HepG2 (cell line): ENCODE results near the gene SCP2. TPM values are rescaled to one million over a fixed set of nuclear protein-coding genes. Genes with fewer than 3 reads are reported as not detected.

Experiments used
- ATAC-seq: fragments of 200-7000 bp; cut with Tn5 transposase; 3 replicates; pipeline ENCODE4 v1.9.1; 2020; ENCODE audit warnings: mild to moderate bottlenecking, moderate library complexity
- BruUV-seq: library from RNA; stranded (reverse); fragments of 400-500 nt; replicated peaks from 2 replicates; lab custom pipeline; 2021; lab: Mats Ljungman, UMichigan
- CTCF ChIA-PET: fragments of 300-600 bp; formaldehyde crosslinking; extraction: SDS; loops from one replicate; lab custom pipeline; 2021; ENCODE audit warnings: low total read pairs, inconsistent platforms, low intra/inter-chr PET ratio; lab: Yijun Ruan, JAX
- POLR2A ChIA-PET: fragments of 350-600 bp; sonication (Branson Sonifier 250); formaldehyde crosslinking; loops from one replicate; lab custom pipeline; 2020; ENCODE audit warnings: antibody characterized with exemption, inconsistent platforms; lab: Yijun Ruan, JAX
- DNase-seq: peaks from one replicate; pipeline ENCODE4 v3.0.0-alpha.2; 2015; ENCODE audit warnings: low spot score
- FAIRE-seq: peaks from 3 replicates; lab custom pipeline; 2011; peaks lifted over from hg19 to GRCh38; lab: Jason Lieb, UNC
- H2AFZ ChIP-seq: one replicate; pipeline ENCODE4 v1.6.1; 2011; ENCODE audit warnings: low read length, inconsistent platforms
- H3K27ac ChIP-seq: fragments of 300-600 bp; 3 replicates; pipeline ENCODE4 v1.8.0; 2011; ENCODE audit warnings: mixed run types, mild to moderate bottlenecking, mixed read lengths, low read length, inconsistent platforms; ENCODE audit not compliant: insufficient read depth; ENCODE audit errors: extremely low read length
- H3K27me3 ChIP-seq, 2 experiments: fragments of 200-600 bp in 1 of 2; 2 replicates in 1 of 2; 3 replicates in 1 of 2; pipeline versions ENCODE4 v1.6.0 to v1.8.0; 2011; ENCODE audit warnings: low read length in 2 of 2, mild to moderate bottlenecking in 2 of 2, moderate library complexity in 2 of 2, inconsistent platforms in 1 of 2; ENCODE audit not compliant: insufficient read depth in 2 of 2, control insufficient read depth in 1 of 2
- H3K36me3 ChIP-seq, 2 experiments: fragments of 200-600 bp in 1 of 2; replicated peaks in 1 of 2; 2 replicates in 1 of 2; 3 replicates in 1 of 2; pipeline versions ENCODE4 v1.5.1 to v1.8.0; 2011; ENCODE audit warnings: low read length in 2 of 2, inconsistent platforms in 1 of 2; ENCODE audit not compliant: insufficient read depth in 2 of 2, control insufficient read depth in 1 of 2
- H3K4me1 ChIP-seq: 2 replicates; pipeline ENCODE4 v1.5.1; 2012; ENCODE audit warnings: low read length, inconsistent platforms; ENCODE audit not compliant: insufficient read depth
- H3K4me2 ChIP-seq: 2 replicates; pipeline ENCODE4 v1.6.0; 2011; ENCODE audit warnings: low read depth, low read length, inconsistent platforms
- H3K4me3 ChIP-seq, 3 experiments: fragments of 200-600 bp in 1 of 3; sonication (generic), shearing (Covaris generic) in 1 of 3; replicated peaks in 1 of 3; 2 replicates each; pipeline ENCODE4 v1.5.1; 2011 to 2016; ENCODE audit warnings: low read length in 3 of 3, inconsistent platforms in 2 of 3, low read depth in 2 of 3, mild to moderate bottlenecking in 2 of 3, control low read depth in 1 of 3, mixed read lengths in 1 of 3; ENCODE audit not compliant: insufficient read depth in 1 of 3
- H3K79me2 ChIP-seq: one replicate; pipeline ENCODE4 v1.6.1; 2011; ENCODE audit warnings: low read length, inconsistent platforms; ENCODE audit not compliant: insufficient read depth
- H3K9ac ChIP-seq: 2 replicates; pipeline ENCODE4 v1.6.0; 2011; ENCODE audit warnings: mild to moderate bottlenecking, low read depth, low read length, inconsistent platforms; ENCODE audit not compliant: insufficient read depth
- H3K9me3 ChIP-seq: 2 replicates; pipeline ENCODE4 v1.5.1; 2012; ENCODE audit warnings: mild to moderate bottlenecking, low read length
- H4K20me1 ChIP-seq: 2 replicates; pipeline ENCODE4 v1.6.0; 2011; ENCODE audit warnings: inconsistent platforms, mild to moderate bottlenecking, low read length, moderate library complexity; ENCODE audit not compliant: insufficient read depth
- ARNTL ChIP-seq: sonication (generic); formaldehyde crosslinking; IDR thresholded peaks from 2 replicates; pipeline ENCODE4 v1.4.0; 2020; ENCODE audit warnings: mild to moderate bottlenecking, missing genetic modification reagents
- CHD2 ChIP-seq: IDR thresholded peaks from 2 replicates; pipeline ENCODE4 v1.6.1; 2011; ENCODE audit warnings: low read depth, low read length, improper control_type of control experiment
- ELF1 ChIP-seq: sonication (generic); formaldehyde crosslinking; IDR thresholded peaks from 2 replicates; pipeline ENCODE4 v1.4.0; 2020; ENCODE audit warnings: missing genetic modification reagents
- KLF15 ChIP-seq: sonication (generic); formaldehyde crosslinking; IDR thresholded peaks from 2 replicates; pipeline ENCODE4 v1.8.1; 2023; ENCODE audit warnings: borderline replicate concordance, mild to moderate bottlenecking, inconsistent platforms, missing genetic modification reagents, mixed read lengths
- MZF1 ChIP-seq: sonication (generic); formaldehyde crosslinking; IDR thresholded peaks from 2 replicates; pipeline ENCODE4 v1.8.1; 2023; ENCODE audit warnings: mild to moderate bottlenecking, missing genetic modification reagents, borderline replicate concordance
- RFXAP ChIP-seq: sonication (generic); formaldehyde crosslinking; IDR thresholded peaks from 2 replicates; pipeline ENCODE4 v1.4.0; 2020; ENCODE audit warnings: missing genetic modification reagents, borderline replicate concordance
- SALL1 ChIP-seq: sonication (generic); formaldehyde crosslinking; IDR thresholded peaks from 2 replicates; pipeline ENCODE4 v1.8.0; 2022; ENCODE audit warnings: mild to moderate bottlenecking, missing genetic modification reagents
- ZNF543 ChIP-seq: sonication (generic); formaldehyde crosslinking; IDR thresholded peaks from 2 replicates; pipeline ENCODE4 v1.4.0; 2020; ENCODE audit warnings: mild to moderate bottlenecking, missing genetic modification reagents
- WGBS: methylation state at CpG from one replicate; pipeline ENCODE4 v1.1.6; 2017; ENCODE audit warnings: low lambda C conversion rate; 5-methylcytosine and 5-hydroxymethylcytosine counted together
- in situ Hi-C: cut with HindIII; loops from 2 replicates; pipeline ENCODE4 v1.10.0; 2017; ENCODE audit warnings: low pct_unique_long_range_greater_than_20kb; ENCODE audit not compliant: extremely low pct_ligation_motif_present
- intact Hi-C: fragments of 100-400 bp; cut with micrococcal nuclease; formaldehyde crosslinking; loops from one replicate; pipeline ENCODE4 v1.10.0; 2022; ENCODE audit not compliant: unreplicated experiment
- polyA plus RNA-seq, 8 experiments: library from polyadenylated mRNA; depleted of rRNA in 3 of 8; stranded (reverse) in 7 of 8; unstranded in 1 of 8; fragments of >200 nt; fragmentation: Illumina TruSeq in 4 of 8; extraction: Trizol in 4 of 8; gene quantifications; 2 replicates each; pipeline versions ENCODE4 v1.2.1 to v1.2.3, GENCODE V29; 2011 to 2016; ENCODE audit warnings: low read depth in 4 of 8, missing spikeins in 1 of 8, mixed read lengths in 1 of 8; ENCODE audit not compliant: insufficient read depth in 1 of 8
- total RNA-seq, 5 experiments: library from RNA; depleted of rRNA; stranded (reverse); fragments of >200 nt; fragmentation: Illumina TruSeq; extraction: Trizol; gene quantifications; 2 replicates each; pipeline ENCODE4 v1.2.3, GENCODE V29; 2016; ENCODE audit warnings: low read depth in 1 of 5
- TF ChIP-seq, protein P1 (sequence below): IDR thresholded peaks from 2 replicates; pipeline ENCODE4 v1.6.1; 2018; ENCODE audit warnings: missing genetic modification reagents, mild to moderate bottlenecking, missing compliant biosample characterization

SCP2 gene
- total and polyA plus RNA-seq, 2 of the 13 experiments (the other 11 are each of a cell fraction or from before 2014, with no cell fraction given) = 59.0 to 133 TPM

DNA sequence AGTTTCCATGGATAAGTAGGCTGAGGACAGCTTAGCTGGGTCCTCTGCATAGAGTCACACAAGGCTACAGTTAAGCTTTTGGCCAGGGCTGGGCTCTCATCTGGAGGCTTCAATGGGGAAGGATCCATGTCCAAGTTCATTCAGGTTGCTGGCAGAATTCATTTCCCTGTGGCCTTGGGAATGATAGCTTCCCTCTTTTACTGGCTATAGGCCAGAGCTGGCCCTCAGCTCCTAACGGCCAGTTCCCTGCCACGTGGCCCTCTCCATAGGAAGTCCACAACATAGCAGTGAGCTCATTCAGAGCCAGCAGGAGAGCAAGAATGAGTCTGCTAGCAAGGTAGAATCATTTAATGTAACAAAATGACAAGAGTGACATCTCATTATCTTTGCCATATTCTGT, 119.9 kb downstream of the SCP2 start:
- Histone ChIP-seq H3K4me1 (peaks cover 15% of the 10 kb centered on the region), H3K4me3 (no peak overlapping the region), H3K4me2 (no peak overlapping the region), H3K27ac (no peak overlapping the region), H3K9ac (no peak overlapping the region), H4K20me1 (no peaks in the 10 kb centered on the region), H3K27me3 (no peaks in the 10 kb centered on the region), H3K9me3 (no peaks in the 10 kb centered on the region), H3K36me3 (peaks cover 10 to 25% of the 10 kb centered on the region in 2 experiments), H3K79me2 (no peaks in the 10 kb centered on the region), H2AFZ (no peak overlapping the region)
- intact Hi-C loops = no loop called here
- CTCF ChIA-PET = no interaction called here
- TF ChIP-seq ELF1 (no peak), SALL1 (CRISPR knock-in tag) (0 out of 2 replicates have a peak, but pooled peaks have one; percentile 17), MZF1 (CRISPR knock-in tag) (no peak), ZNF543 (CRISPR knock-in tag) (peak; percentile 60; the same call in 1 of the 2 replicates), RFXAP (CRISPR knock-in tag) (no peak)
- no TSS peak for BruUV-seq
- DNase-seq (peak; percentile 12), FAIRE-seq (no peak), ATAC-seq (no peak; the same call in 1 of the 3 replicates)
- POLR2A ChIA-PET = no interaction called here
- in situ Hi-C loops = no loop called here
- 85% methylated on average over 2 of the region's 2 CpGs for WGBS

- FAIRE-seq (no peak), ATAC-seq (no peak), DNase-seq (peak; percentile 6)
- POLR2A ChIA-PET = no interaction called here
- in situ Hi-C loops = no loop called here
- no peak overlapping the region for H2AFZ ChIP-seq
- TF ChIP-seq, protein P1, sequence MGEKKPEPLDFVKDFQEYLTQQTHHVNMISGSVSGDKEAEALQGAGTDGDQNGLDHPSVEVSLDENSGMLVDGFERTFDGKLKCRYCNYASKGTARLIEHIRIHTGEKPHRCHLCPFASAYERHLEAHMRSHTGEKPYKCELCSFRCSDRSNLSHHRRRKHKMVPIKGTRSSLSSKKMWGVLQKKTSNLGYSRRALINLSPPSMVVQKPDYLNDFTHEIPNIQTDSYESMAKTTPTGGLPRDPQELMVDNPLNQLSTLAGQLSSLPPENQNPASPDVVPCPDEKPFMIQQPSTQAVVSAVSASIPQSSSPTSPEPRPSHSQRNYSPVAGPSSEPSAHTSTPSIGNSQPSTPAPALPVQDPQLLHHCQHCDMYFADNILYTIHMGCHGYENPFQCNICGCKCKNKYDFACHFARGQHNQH (CRISPR knock-in tag) = no peak
- TF ChIP-seq KLF15 (no peak), ARNTL (CRISPR knock-in tag) (no peak), CHD2 (no peak)
- no peak overlapping the region for H3K4me2 ChIP-seq
- no peaks in the 10 kb centered on the region for H3K9me3 ChIP-seq
- H3K4me3 ChIP-seq = no peak overlapping the region
- CTCF ChIA-PET = no interaction called here
- WGBS = 87% methylated on average over 5 of the region's 5 CpGs
- peaks cover 11 to 21% of the 10 kb centered on the region in 2 experiments for H3K36me3 ChIP-seq
- BruUV-seq = no TSS peak
- H3K79me2 ChIP-seq = no peaks in the 10 kb centered on the region
- intact Hi-C loops = no loop called here
- peaks cover 7% of the 10 kb centered on the region for H3K4me1 ChIP-seq
- H3K9ac ChIP-seq = no peak overlapping the region
- no peaks in the 10 kb centered on the region for H3K27me3 ChIP-seq
- no peaks in the 10 kb centered on the region for H4K20me1 ChIP-seq
- H3K27ac ChIP-seq = no peak overlapping the region
Measured at GRCh38 chr1:53047737-53048736, 121.0 kb downstream of the SCP2 start.
